SK-MEL-5 (cell line): ENCODE data around the gene ZBTB17. TPM values are rescaled to one million over a fixed set of nuclear protein-coding genes. Genes with fewer than 3 reads are reported as not detected.
"Not testable (repeated sequence)": the region's sequence is repeated elsewhere in the genome, so short reads cannot be mapped to it uniquely, and the experiment has no call there.

ENCODE experiments used
- DNase-seq: peaks from one replicate; pipeline ENCODE4 v3.0.0-alpha.2; 2016; ENCODE audit warnings: low read depth, low spot score
- in situ Hi-C: cut with HindIII; loops from 2 replicates; pipeline ENCODE4 v1.10.0; 2016; ENCODE audit warnings: low sequenced_read_pairs, high pct_unique_total_duplicates, low pct_unique_long_range_greater_than_20kb
- total RNA-seq: library from RNA; depleted of rRNA; stranded (reverse); fragments of >200 nt; shearing (Covaris generic); gene quantifications from 2 replicates; pipeline ENCODE4 v1.2.3, GENCODE V29; 2014

ZBTB17 gene
- total RNA-seq, 1 experiment from 2014 or later: 35.5 TPM

DNA sequence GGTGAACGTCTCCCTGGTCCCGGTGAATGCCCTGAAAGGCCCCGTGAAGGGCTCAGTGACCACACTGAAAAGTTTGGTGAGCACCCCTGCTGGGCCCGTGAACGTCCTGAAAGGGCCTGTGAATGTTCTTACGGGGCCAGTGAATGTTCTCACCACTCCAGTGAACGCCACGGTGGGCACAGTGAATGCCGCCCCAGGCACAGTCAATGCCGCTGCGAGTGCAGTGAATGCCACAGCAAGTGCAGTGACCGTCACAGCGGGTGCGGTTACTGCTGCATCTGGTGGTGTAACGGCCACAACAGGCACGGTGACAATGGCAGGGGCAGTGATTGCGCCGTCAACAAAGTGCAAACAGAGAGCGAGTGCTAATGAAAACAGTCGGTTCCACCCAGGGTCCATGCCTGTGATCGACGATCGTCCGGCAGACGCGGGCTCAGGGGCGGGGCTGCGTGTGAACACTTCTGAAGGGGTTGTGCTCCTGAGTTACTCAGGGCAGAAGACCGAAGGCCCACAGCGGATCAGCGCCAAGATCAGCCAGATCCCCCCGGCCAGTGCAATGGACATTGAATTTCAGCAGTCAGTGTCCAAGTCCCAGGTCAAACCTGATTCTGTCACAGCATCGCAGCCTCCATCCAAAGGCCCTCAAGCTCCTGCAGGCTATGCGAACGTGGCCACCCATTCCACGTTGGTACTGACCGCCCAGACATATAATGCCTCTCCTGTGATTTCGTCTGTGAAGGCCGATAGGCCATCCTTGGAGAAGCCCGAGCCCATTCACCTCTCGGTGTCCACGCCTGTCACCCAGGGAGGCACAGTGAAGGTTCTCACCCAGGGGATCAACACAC lies 41.5 kb downstream of the ZBTB17 start:
- in situ Hi-C loops: no loop called here

DNA sequence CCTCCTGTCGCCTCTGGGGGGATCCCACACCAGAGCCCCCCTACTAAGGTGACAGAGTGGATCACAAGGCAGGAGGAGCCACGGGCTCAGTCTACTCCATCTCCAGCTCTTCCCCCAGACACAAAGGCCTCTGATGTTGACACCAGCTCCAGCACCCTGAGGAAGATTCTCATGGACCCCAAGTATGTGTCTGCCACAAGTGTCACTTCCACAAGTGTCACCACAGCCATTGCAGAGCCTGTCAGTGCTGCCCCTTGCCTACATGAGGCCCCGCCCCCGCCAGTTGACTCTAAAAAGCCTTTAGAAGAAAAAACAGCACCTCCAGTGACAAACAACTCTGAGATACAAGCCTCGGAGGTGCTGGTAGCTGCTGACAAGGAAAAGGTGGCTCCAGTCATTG lies 42.2 kb downstream of the ZBTB17 start:
- DNase-seq: no peak
- in situ Hi-C loops: no loop called here

More for the DNA sequence above, 41.5 kb downstream of the ZBTB17 start:
- no peak for DNase-seq

DNA sequence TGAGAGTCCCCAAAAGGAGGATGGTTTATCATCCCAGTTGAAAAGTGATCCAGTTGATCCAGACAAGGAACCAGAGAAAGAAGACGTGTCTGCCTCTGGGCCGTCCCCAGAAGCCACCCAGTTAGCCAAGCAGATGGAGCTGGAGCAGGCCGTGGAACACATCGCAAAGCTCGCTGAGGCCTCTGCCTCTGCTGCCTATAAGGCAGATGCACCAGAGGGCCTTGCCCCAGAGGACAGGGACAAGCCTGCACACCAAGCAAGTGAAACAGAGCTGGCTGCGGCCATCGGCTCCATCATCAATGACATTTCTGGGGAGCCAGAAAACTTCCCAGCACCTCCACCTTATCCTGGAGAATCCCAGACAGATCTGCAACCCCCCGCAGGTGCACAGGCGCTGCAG lies 43.3 kb downstream of the ZBTB17 start:
- in situ Hi-C loops: no loop called here
- DNase-seq: no peak

DNA sequence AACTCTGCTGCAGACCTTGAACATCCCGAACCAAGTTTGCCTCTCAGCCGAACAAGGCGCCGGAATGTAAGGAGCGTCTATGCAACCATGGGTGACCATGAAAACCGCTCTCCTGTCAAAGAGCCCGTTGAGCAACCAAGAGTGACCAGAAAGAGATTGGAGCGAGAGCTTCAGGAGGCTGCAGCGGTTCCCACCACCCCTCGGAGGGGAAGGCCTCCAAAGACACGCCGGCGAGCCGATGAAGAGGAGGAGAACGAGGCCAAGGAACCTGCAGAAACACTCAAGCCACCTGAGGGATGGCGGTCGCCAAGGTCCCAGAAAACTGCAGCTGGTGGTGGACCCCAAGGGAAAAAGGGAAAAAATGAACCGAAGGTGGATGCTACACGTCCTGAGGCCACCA lies 44.0 kb downstream of the ZBTB17 start:
- no peak for DNase-seq
- in situ Hi-C loops: no loop called here

DNA sequence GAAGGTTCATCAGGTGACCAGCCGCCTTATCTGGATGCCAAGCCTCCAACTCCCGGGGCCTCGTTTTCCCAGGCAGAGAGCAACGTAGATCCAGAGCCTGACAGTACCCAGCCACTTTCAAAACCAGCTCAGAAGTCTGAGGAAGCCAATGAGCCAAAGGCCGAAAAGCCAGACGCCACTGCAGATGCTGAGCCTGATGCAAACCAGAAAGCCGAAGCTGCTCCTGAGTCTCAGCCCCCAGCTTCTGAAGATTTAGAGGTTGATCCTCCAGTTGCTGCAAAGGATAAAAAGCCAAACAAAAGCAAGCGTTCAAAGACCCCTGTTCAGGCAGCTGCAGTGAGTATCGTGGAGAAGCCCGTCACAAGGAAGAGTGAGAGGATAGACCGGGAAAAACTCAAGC lies 44.5 kb downstream of the ZBTB17 start:
- in situ Hi-C loops: no loop called here
- DNase-seq: no peak

DNA sequence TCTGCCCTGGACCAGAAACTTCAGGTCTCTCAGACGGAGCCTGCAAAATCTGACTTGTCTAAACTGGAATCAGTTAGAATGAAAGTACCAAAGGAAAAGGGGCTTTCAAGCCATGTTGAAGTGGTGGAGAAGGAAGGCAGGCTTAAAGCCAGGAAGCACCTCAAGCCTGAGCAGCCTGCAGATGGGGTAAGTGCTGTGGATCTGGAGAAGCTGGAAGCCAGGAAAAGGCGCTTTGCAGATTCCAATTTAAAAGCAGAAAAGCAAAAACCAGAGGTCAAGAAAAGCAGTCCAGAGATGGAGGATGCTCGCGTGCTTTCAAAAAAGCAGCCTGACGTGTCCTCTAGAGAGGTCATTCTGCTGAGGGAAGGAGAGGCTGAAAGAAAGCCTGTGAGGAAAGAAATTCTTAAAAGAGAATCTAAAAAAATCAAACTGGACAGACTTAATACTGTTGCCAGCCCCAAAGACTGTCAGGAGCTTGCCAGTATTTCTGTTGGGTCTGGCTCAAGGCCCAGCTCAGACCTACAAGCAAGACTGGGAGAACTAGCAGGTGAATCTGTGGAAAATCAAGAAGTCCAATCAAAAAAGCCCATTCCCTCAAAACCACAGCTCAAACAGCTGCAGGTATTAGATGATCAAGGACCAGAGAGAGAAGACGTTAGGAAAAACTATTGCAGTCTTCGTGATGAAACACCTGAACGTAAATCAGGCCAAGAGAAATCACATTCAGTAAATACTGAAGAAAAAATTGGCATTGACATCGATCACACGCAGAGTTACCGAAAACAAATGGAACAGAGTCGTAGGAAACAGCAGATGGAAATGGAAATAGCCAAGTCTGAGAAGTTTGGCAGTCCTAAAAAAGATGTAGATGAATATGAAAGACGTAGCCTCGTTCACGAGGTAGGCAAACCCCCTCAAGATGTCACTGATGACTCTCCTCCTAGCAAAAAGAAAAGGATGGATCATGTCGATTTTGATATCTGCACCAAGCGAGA lies 46.6 kb downstream of the ZBTB17 start:
- DNase-seq: no peak
- in situ Hi-C loops: no loop called here

DNA sequence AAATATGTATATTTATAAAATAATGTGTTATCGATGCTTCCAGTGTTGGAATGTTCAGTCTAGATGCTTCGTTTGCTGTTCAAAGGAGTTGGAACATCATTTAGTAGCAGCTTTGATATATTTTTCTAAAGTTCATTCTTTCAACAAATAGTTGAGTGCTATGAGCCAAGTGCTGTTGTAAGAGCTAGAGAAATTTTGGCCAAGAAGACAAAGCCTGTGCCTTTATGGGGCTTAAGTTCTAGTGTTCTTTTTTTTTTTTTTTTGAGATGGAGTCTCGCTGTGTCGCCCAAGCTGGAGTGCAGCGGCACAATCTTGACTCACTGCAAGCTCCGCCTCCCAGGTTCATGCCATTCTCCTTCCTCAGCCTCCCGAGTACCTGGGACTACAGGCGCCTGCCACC lies 49.5 kb downstream of the ZBTB17 start:
- DNase-seq, in situ Hi-C loops: not testable (repeated sequence)

DNA sequence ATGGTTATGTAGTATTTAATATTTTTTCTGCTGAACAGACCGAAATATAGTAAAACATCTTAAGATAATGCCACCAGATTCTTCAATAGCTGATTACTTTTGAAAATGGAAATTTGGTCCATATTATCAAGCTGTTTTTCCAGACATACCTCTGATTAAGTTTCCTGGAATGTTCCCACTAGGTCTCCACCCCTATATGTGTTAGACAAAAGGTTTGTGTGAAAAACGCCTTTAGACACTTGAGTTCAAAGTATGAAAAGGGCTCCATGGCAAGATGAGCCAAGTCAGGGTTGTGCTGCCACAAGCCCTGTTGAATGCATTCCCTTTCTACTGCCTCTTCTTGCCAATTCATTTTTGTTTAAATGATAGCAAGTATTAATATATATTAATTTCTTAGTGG lies 52.7 kb downstream of the ZBTB17 start:
- in situ Hi-C loops: no loop called here
- no peak for DNase-seq

DNA sequence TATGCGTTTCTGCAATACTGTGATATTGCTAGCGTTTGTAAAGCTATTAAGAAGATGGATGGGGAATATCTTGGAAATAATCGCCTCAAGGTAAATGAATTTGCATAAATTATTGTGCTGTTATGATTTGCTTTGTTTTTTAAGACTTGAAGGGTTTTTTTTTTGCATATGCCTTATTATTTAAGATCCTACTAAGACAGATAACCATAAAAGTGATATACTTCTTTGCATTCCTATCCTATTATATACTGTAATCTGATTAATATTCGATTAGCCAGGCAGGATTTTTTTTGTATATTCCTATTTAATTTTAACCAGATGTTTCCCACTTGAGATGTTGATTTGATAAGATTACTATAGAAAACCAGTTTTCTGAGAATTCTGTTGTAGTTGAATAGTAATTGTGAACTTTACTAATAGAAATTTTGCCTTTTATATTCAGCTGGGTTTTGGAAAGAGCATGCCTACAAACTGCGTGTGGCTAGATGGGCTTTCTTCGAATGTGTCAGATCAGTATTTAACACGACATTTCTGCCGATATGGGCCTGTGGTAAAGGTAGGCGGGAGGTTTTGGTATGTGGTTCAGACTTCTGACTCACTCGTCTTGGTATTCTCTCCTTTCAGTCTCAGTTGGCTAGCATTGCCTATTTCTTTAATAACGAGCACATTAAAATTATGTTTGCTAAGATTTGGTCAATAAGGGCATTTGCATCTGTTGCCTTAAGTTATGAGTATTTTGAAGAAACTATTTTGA lies 56.8 kb downstream of the ZBTB17 start:
- no peak for DNase-seq
- in situ Hi-C loops: no loop called here

DNA sequence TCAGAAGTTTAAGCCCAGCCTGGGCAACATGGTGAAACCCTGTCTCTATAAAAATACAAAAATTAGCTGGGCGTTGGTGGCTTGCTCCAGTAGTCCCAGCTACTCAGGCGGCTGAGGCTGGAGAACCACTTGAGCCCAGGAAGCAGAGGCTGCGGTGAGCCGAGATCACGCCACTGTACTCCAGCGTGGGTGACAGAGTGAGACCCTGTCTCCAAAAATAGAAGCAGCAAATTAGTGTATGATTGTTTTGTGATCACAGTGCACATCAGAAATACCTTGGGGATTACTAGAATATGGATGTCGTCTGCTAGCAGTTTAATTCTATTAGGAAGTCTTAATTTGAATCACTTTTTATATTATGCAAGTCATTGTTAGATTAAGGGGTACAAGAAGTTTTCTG lies 59.0 kb downstream of the ZBTB17 start:
- in situ Hi-C loops: no loop called here
- DNase-seq: no peak

DNA sequence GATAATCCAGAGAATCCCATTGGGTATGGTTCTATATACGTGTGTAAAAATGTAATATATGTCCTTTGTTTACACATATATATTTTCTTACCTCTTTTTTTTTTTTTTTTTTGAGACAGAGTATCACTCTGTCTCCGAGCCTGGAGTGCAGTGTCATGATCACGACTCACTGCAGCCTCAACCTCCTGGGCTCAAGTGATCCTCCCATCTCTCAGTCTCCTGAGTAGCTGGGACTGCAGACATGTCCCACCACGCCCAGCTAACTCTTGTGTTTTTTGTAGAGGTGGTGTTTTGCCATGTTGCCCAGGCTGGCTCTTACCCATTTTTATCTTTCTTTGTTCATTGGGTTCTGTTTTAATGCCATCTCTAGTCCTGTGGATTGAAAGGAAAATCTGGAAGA lies 59.5 kb downstream of the ZBTB17 start:
- DNase-seq: no peak
- in situ Hi-C loops: no loop called here

DNA sequence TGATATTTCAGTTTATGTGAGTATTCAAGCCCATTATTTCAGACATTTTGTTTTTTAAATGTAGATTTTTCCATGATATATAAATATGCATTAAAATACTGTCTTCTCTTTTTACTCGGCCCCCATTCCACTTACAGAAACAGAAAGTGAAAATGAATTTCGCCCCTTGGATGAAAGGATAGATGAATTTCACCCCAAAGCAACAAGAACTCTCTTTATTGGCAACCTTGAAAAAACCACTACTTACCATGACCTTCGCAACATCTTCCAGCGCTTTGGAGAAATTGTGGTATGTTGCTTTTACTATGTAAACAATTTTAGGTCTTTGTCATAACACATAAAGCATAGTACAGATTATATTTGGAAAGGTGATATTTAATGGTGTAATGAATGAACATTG lies 59.9 kb downstream of the ZBTB17 start:
- in situ Hi-C loops: no loop called here
- DNase-seq: no peak

DNA sequence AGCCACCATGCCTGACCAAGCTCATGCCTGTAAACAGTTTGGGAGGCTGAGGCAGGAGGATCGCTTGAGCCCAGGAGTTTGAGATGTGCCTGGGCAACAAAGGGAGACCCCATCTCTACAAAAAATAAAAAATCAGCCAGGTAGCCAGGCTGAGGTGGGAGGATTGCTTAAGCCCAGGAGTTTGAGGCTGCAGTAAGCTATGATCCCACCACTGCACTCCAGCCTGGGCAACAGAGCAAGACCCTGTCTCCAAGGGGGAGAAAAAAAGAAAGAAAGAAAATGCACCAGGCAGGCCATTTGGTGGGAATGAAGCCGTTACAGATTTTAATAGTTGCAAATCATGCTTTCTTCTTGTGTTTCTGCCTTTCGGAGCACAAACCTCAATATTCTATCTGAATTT lies 62.3 kb downstream of the ZBTB17 start:
- in situ Hi-C loops, DNase-seq: not testable (repeated sequence)

DNA sequence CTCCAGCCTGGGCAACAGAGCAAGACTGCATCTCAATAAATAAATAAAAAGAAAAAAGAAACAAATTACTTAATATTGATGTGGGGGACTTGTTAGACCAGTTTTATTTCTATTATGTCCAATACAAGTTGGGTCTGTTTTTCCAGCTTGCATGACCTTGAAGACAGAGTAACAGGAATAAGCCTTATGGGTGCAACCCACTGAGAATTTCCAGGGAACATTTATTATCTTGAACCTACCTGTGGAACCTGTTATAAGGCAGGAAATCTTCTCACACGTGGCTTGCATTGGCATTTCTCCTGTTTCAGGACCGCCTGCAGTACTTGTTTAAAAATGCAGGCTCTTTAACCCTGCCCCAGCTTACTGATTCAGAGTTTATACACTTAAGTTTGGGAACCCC lies 64.0 kb downstream of the ZBTB17 start:
- in situ Hi-C loops: no loop called here
- no peak for DNase-seq

DNA sequence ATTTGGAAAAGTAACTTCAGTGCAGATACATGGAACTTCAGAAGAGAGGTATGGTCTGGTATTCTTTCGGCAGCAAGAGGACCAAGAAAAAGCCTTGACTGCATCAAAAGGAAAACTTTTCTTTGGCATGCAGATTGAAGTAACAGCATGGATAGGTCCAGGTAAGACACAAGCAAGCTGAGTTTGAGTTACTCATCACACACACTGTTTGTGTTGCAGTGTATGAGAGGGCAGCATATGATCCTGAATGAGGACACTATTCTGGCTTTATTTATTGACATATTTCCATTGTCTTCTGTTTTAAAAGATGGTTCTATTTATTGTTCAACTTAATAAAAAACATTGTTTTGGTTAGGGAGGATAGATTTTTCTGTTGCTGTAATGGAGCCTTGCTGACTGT lies 64.8 kb downstream of the ZBTB17 start:
- no peak for DNase-seq
- in situ Hi-C loops: no loop called here

DNA sequence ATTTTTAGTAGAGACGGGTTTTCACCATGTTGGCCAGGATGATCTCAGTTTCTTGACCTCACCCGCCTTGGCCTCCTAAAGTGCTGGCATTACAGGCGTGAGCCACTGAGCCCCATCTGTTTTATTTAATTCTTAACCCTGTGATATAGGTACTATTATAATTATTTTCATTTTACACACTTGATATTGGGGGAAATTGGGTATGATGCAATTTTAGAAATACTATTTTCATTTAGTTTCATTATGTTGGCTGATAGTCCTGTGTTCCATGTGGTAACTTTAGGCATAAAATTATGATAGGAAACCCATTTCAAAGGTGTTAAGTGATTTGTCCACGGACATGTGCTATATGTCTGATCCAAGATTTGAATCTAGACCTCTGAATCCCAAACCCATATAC lies 67.3 kb downstream of the ZBTB17 start:
- DNase-seq: no peak
- in situ Hi-C loops: no loop called here

DNA sequence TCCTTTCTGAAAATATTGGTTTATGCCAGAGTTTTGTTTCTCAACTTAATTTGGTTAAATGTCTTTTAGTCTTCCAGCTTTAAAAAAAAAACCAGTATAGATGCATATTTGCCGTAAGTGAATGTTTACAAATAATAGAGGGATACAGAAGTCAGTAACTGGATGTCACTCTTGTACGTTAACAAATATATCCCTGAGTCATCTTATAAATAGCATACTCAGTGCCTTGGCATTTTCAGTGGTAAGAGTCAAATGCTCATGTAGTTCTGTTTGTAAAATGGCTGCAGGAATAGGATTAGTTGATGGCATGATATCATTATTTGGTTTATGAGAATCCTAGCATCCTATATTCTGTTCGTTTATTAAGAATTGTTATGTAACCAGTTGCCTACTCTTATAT lies 73.0 kb downstream of the ZBTB17 start:
- DNase-seq: no peak
- in situ Hi-C loops: no loop called here
